K562 (cell line): ENCODE data around the gene ACTR1B. TPM values are rescaled to one million over a fixed set of nuclear protein-coding genes. Genes with fewer than 3 reads are reported as not detected.

Experiments
- ATF1 ChIP-seq, 2 experiments: fragments of 450-650 bp in 1 of 2; IDR thresholded peaks; 2 replicates each; pipeline ENCODE4 v1.6.1; 2016; ENCODE audit warnings: missing compliant biosample characterization in 1 of 2, missing genetic modification characterization in 1 of 2
- GABPB1 ChIP-seq: sonication (generic); formaldehyde crosslinking; IDR thresholded peaks from 2 replicates; pipeline ENCODE4 v1.8.0; 2022; ENCODE audit warnings: mild to moderate bottlenecking, missing genetic modification reagents
- HMG20B ChIP-seq: fragments of 250-450 bp; sonication (Bioruptor Pico); IDR thresholded peaks from 2 replicates; pipeline ENCODE4 v1.5.0; 2021; ENCODE audit warnings: mild to moderate bottlenecking
- MAZ ChIP-seq, 2 experiments: fragments of 450-650 bp in 1 of 2; sonication (generic) in 1 of 2; formaldehyde crosslinking; IDR thresholded peaks in 1 of 2; conservative IDR thresholded peaks in 1 of 2; 2 replicates each; pipeline versions ENCODE4 v1.4.0 to v1.5.0; 2020; ENCODE audit warnings: mild to moderate bottlenecking in 1 of 2, missing genetic modification reagents in 1 of 2
- TCF3 ChIP-seq: sonication (generic); formaldehyde crosslinking; IDR thresholded peaks from 2 replicates; pipeline ENCODE4 v1.4.0; 2020; ENCODE audit warnings: mild to moderate bottlenecking, missing genetic modification reagents
- TEAD2 ChIP-seq: fragments of 450-650 bp; IDR thresholded peaks from 2 replicates; pipeline ENCODE4 v1.6.1; 2016; ENCODE audit warnings: missing genetic modification characterization, control low read depth, missing compliant biosample characterization
- ZBTB8A ChIP-seq: fragments of 450-650 bp; IDR thresholded peaks from 2 replicates; pipeline ENCODE4 v1.6.1; 2018; ENCODE audit warnings: mild to moderate bottlenecking, moderate library complexity; ENCODE audit not compliant: partially characterized antibody
- ZNF644 ChIP-seq: fragments of 200-800 bp; sonication (Bioruptor generic); IDR thresholded peaks from 2 replicates; pipeline ENCODE4 v1.6.1; 2016; ENCODE audit warnings: low read depth, missing genetic modification characterization, missing compliant biosample characterization
- ZNF696 ChIP-seq: fragments of 250-450 bp; sonication (Bioruptor Pico); conservative IDR thresholded peaks from 2 replicates; pipeline ENCODE4 v1.4.0; 2020; ENCODE audit warnings: mild to moderate bottlenecking, moderate library complexity
- ZNF79 ChIP-seq: fragments of 250-450 bp; sonication (Bioruptor Pico); IDR thresholded peaks from 2 replicates; pipeline ENCODE4 v1.4.0; 2020; ENCODE audit warnings: low read depth, mild to moderate bottlenecking, moderate library complexity
- polyA plus RNA-seq, 8 experiments: library from polyadenylated mRNA; depleted of rRNA in 4 of 8; stranded (reverse) in 5 of 8; unstranded in 3 of 8; fragments of >200 nt; fragmentation: Nextera tagmentation in 2 of 8; fragmentation: Illumina TruSeq in 1 of 8; extraction: Ambion mirVana in 2 of 8; extraction: Trizol in 1 of 8; gene quantifications; 2 replicates each; pipeline versions ENCODE4 v1.2.1 to v1.2.3, GENCODE V29; 2011 to 2014; ENCODE audit warnings: inconsistent platforms in 1 of 8, missing spikeins in 1 of 8
- total RNA-seq, 7 experiments: library from RNA; depleted of rRNA in 6 of 7; stranded (reverse); fragments of >200 nt in 6 of 7; fragmentation: Illumina TruSeq in 2 of 7; extraction: Trizol in 2 of 7; gene quantifications; 2 replicates each; pipeline versions ENCODE4 v1.2.1 to v1.2.3, GENCODE V29; 2011 to 2021; ENCODE audit warnings: low replicate concordance in 1 of 7
- TF ChIP-seq, protein P1 (sequence below), 2 experiments: fragments of 450-650 bp in 1 of 2; sonication (generic) in 1 of 2; formaldehyde crosslinking in 1 of 2; IDR thresholded peaks; 2 replicates each; pipeline versions ENCODE4 v1.7.1 to v1.9.0; 2016 to 2022; ENCODE audit warnings: inconsistent platforms in 1 of 2, mild to moderate bottlenecking in 1 of 2, missing genetic modification reagents in 1 of 2

ACTR1B gene
- total and polyA plus RNA-seq, 9 of the 15 experiments (the other 6 are each of a cell fraction or from before 2014, with no cell fraction given), result 0.49 to 42.3 (median 22.5) TPM

DNA sequence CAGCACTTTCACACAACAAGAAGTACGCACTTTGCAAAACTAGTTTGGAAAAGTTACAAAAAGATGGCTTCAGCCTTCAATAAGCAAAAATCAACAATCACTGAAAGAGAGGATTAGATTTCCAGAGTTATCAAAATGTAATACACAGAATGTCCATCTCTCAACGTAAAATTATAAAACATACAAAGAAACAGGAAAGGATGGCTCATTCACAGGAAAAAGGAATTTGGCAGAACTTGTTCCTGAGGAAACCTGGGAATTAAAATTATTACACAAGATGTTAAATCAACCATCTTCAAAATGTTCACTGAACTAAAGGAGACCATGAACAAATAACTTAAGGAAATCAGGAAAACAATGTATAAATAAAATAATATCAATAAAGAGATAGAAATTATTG is 13.6 kb upstream of the ACTR1B start (continued):
- TF ChIP-seq, protein P1, sequence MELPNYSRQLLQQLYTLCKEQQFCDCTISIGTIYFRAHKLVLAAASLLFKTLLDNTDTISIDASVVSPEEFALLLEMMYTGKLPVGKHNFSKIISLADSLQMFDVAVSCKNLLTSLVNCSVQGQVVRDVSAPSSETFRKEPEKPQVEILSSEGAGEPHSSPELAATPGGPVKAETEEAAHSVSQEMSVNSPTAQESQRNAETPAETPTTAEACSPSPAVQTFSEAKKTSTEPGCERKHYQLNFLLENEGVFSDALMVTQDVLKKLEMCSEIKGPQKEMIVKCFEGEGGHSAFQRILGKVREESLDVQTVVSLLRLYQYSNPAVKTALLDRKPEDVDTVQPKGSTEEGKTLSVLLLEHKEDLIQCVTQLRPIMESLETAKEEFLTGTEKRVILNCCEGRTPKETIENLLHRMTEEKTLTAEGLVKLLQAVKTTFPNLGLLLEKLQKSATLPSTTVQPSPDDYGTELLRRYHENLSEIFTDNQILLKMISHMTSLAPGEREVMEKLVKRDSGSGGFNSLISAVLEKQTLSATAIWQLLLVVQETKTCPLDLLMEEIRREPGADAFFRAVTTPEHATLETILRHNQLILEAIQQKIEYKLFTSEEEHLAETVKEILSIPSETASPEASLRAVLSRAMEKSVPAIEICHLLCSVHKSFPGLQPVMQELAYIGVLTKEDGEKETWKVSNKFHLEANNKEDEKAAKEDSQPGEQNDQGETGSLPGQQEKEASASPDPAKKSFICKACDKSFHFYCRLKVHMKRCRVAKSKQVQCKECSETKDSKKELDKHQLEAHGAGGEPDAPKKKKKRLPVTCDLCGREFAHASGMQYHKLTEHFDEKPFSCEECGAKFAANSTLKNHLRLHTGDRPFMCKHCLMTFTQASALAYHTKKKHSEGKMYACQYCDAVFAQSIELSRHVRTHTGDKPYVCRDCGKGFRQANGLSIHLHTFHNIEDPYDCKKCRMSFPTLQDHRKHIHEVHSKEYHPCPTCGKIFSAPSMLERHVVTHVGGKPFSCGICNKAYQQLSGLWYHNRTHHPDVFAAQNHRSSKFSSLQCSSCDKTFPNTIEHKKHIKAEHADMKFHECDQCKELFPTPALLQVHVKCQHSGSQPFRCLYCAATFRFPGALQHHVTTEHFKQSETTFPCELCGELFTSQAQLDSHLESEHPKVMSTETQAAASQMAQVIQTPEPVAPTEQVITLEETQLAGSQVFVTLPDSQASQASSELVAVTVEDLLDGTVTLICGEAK (IDR thresholded peaks at IDR 0.05), result no peak
- TF ChIP-seq, protein P1 (CRISPR knock-in tag; IDR thresholded peaks at IDR 0.05), result no peak
- TF ChIP-seq ZNF79 (CRISPR knock-in tag), result no peak
- TF ChIP-seq ZNF644 (tag), result no peak
- TF ChIP-seq MAZ (CRISPR knock-in tag; conservative IDR thresholded peaks at IDR 0.05 in 1 of 2, IDR thresholded peaks at IDR 0.05 in 1 of 2), result no peak
- no peak for TF ChIP-seq HMG20B
- no peak for TF ChIP-seq TEAD2 (tag)
- TF ChIP-seq ZBTB8A, result no peak
- no peak for TF ChIP-seq GABPB1 (CRISPR knock-in tag)
- no peak for TF ChIP-seq ZNF696 (CRISPR knock-in tag)
- TF ChIP-seq ATF1 (CRISPR knock-in tag; IDR thresholded peaks at IDR 0.05), result no peak
- no peak for TF ChIP-seq ATF1 (tag; IDR thresholded peaks at IDR 0.05)
- TF ChIP-seq TCF3 (CRISPR knock-in tag), result no peak
- TF ChIP-seq, all 486 proteins: peak for 0
